Hypothalamus (tissue), 51 donors: ENCODE results near the gene DIPK1B.
A peak's percentile ranks its signal among the peaks of the same experiment; 100 is the strongest.
"Not testable (repeated sequence)": the region's sequence is repeated elsewhere in the genome, so short reads cannot be mapped to it uniquely, and the experiment has no call there.

Experiments
- DNase-seq, 51 donors: peaks; one replicate each; lab custom pipeline; 2025; lab: John Stamatoyannopoulos, UW

DIPK1B gene

DNA sequence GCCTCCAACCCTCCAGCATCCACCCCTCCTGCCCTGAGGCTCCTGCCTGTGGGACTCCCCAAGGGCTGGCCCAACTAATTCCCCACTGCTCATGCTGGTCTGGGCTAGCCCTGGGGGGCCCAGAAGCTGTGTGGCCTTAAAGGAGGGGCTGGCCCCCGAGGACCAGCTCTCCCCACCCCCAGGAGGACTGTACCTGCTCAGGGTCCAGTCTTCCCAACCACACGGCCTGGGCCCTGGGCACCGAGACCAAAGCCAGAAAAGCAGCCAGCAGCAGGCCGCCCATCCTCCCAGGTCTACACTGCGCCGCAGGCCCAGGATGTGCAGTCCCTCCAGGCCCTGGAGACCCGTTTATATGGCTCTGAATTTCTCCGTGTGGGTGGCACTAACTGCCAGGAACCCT is 35.8 kb downstream of the DIPK1B start, which contains the start of gene LCN6:
TSS of gene LCN6 (minus strand) at position 325 of the 400 bp plus-strand sequence. CDS start at position 283, 42 bp downstream.
- DNase-seq = no peak

DNA sequence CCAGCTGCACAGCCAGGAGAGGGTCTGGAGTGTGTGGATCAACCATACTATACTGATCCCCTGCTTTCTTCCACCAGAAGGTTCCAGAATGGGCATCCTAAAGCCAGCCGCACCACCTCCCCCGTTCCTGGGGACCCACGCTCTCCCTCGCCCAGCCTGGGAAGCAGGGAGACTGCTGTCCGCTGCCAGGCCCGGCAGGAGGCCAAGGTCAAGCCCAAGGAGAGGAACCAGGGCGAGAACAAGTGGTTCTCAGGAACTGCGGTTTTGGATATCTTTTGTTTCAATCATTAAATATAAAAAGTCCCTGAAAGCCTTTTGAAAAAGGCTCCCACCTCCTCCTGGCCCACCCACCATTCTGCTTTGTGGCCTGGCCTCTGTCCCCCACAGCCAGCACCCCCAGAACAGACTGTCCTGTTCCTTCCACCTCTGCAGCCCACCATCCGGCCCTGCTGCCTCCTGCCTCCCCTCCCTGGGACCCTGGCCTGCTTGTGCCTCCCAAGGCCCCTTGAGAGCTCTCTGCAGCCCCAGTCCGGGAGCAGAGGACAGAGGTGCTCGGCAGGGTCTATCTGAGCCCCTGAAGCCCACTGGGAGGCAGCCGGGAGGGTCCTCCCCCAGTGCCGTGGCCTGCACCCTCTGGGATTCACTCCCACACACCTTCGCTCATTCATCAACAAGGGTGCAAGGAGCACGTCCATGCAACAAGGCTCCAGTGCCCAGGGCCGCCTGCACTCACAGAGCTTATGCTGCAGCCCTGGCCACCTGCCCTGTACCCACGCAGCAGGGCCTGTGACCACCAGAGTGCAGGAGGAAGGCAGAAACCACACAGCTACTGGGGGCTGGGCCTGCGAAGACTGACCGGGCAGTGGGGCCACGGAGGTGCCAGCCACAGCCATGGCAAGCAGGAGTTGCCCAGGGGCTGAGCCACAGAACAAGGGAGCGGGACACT is 36.6 kb downstream of the DIPK1B start:
- DNase-seq = peak in 5 of 51 donors; percentile 5 to 30 (median 25)

DNA sequence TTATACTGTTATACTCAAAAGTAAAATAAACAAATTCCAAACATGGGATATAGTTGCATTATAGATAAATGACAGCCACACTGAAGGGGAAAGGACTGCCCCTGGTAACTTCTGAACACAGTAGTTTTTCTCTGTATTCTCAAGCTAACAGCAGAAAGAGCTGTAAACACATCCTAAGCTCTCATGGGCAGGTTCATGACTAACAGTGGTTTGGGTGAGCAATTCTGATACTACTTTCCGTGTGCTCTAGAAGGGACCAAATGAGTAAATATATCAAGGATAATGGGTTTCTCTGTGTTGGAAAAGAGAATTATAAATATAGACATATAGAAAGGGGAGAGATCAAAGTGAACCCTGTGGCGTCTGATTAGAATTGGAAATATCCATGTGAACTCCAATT is 38.2 kb downstream of the DIPK1B start:
- DNase-seq = no peak

DNA sequence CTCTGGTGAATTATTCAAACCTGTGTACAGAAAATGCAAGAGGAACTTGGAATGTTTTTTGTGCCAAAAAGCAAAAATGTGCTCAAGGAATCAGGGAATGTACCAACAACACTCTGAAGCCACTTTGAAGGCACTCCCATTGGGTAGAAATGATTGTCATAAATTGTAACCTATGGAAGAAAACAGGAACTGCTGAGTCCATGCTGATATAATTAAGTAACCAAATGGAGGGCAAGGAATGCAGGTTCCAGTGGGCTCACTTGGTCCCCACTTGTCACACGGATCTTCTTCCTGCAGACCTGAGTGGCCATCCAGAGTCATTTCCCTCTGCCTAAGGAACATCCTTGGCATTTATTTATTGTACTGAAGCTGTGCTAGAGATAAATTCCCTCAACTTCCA is 38.9 kb downstream of the DIPK1B start:
- DNase-seq = no peak

DNA sequence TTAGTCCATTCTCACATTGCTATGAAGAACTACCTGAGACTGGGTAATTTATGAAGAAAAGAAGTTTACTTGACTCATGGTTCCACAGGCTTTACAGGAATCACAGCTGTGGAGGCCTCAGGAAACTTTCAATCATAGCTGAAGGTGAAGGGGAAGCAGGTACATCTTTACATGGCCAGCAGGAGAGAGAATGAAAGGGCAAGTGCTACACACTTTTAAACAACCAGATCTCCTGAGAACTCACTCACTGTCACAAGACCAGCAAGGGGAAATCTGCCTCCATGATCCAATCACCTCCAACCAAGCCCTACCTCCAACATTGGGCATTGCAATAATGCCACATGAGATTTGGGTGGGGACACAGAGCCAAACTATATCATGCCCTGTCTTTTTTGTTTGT is 39.4 kb downstream of the DIPK1B start:
- no peak for DNase-seq

GRCh38 chr9:136753371-136754058 is 41.1 kb downstream of the DIPK1B start:
- no peak for DNase-seq

GRCh38 chr9:136754059-136754572 is 41.7 kb downstream of the DIPK1B start:
- no peak for DNase-seq

DNA sequence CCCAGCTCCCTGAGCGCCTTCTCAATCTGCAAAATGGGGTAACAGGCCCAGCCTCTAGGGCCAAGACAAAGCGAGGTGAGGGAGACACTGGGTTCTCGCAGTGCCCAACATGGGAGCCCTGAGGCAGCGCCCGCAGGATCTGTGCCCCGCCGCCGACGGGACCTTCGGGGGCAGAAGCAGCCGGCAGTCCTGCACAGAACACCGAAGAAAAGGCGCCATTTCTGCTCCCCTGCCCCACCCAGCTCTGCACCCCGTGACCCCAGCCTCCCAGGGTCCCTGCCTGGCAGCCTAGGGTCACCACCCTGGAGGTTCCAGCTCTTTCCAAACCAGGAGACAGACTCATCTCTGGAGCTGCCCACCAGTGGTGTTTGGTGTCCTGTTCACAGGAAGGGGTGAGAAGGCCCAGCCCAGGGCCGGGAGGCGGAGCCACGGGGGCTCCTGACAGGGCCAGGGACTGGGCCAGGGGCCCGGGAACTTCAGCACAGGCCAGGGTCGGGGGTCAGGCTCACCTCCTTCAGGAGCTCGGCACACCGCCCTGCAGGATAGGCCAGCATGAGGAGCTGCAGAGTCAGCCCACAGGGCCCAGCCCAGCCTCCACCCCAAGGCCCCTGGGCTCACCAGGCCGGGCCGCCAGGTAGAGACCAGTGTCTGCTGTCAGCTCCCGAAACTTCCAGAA is 42.4 kb downstream of the DIPK1B start:
- DNase-seq = no peak

DNA sequence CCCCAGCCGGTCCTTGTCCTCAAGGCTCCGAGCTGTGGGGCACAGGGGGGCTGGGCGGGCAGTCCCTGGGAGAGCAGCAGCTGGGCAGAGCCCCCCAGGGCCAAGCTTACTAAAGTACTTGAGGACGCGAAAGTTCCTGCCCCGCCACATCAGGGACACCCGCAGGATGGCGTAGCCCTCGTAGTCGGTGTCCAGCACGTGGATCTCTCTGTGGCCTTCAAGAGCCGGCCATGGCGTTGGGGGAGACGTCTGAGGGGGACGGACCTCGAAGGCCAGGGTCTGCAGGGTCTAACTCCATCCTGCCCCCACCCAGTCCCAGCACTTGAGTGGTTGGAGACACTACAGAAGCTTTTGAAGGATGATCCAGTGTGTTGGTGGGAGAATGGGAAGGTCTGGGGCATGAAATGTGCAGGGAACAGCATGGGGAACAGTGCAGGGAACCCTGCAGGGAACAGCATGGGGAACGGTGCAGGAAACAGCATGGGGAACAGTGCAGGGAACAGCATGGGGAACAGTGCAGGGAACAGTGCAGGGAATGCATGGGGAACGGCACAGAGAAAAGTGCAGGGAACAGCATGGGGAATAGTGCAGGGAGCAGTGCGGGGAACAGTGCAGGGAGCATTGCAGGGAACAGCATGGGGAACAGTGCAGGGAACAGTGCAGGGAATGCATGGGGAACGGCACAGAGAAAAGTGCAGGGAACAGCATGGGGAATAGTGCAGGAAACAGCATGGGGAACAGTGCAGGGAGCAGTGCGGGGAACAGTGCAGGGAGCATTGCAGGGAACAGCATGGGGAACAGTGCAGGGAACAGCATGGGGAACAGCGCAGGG is 43.1 kb downstream of the DIPK1B start:
- DNase-seq = not testable (repeated sequence)

GRCh38 chr9:136756134-136756438 is 43.7 kb downstream of the DIPK1B start:
- DNase-seq = no peak

GRCh38 chr9:136756836-136757235 is 44.5 kb downstream of the DIPK1B start:
- DNase-seq = no peak

DNA sequence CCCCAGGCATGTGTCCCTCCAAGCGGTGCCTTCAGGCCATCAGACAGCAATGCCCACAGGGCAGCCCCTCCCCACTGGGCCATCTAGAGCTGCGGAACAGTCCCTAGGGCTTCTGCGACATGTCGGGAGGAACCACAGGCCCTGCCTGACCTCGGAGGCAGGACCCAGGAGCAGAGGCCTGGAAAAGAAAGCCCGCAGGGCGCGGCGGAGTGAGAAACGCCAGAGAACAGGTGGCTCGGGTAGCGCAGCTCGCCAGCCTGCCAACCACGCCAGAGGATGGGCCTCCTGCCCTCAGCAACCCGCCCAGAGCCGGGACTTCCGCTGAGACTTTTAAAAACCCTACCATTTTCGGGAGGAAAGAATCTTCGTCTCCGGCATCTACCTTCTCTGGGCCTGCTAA is 45.0 kb downstream of the DIPK1B start:
- no peak for DNase-seq

GRCh38 chr9:136757751-136758140 is 45.4 kb downstream of the DIPK1B start:
- no peak for DNase-seq

DNA sequence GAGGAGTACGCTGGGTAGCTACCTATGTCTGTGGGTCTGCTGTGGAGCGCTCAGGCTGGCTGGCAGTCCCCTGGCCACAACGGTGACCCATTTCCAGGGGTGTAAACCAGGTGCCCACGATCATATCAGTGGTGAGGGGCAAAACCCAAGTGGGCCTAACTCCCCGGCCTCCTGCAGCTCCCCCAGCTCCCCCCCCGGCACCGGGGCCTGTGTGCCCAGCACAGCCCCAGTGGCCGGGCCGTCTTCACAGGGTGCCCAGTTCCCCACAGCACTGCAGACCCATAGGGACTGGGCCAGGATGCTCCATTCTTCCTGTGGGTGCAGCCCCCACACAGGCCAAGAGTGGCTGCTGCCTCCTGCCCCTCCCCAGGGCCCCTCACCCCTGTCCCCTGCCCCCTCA is 46.6 kb downstream of the DIPK1B start:
- DNase-seq = no peak

GRCh38 chr9:136759436-136760325 is 47.3 kb downstream of the DIPK1B start:
- no peak for DNase-seq

DNA sequence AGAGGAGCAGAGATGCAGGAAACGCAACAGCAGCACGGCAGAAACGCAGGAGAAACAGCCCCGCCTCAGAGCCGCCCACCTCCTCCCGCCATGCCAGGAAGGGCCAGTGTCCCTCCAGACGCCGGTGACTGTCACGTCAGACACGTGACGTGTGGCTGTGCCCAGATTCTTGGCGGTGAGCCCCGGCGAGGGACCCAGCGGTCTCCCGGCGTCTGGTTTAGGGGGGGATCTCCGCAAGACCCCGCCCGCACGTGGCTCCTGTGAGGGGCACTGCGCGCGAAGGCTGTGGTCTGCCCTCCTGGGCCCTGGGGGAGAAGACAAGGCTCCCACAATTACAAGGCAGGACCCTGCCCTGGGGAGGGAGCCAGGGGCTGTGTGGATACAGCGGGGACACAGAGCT is 48.1 kb downstream of the DIPK1B start:
- no peak for DNase-seq

DNA sequence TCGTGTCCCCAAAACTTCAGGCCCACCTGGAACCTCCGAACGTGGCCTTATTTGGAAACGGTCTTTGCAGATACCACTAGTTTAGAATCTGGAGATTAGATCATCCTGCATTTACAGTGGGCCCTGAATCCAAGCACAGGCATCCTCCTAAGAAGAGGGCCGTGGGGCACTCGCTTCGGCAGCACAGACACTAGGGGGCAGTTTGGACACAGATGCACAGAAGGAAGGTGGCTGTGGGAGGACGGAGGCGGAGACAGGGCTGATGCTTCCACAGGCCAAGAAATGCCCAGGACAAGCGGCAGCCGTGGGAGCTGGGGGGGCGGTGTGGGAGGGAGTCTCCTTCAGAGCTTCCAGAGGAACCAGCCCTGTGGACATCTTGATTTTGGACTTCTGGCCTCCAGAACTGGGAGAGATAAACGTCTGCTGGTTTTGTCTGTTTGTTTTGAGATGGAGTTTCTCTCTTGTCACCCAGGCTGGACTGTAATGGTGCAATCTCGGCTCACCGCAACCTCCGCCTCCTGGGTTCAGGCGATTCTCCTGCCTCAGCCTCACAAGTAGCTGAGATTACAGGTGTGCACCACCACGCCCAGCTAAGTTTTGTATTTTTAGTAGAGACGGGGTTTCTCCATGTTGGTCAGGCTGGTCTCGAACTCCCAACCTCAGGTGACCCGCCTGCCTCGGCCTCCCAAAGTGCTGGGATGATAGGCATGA is 48.6 kb downstream of the DIPK1B start:
- peak in 22 of 51 donors; percentile 8 to 66 (median 34) for DNase-seq

GRCh38 chr9:136761545-136761981 is 49.2 kb downstream of the DIPK1B start:
- no peak for DNase-seq
